Upper lobe of left lung (tissue), 6 donors: ENCODE data around the gene HPCAL1. TPM values are rescaled to one million over a fixed set of nuclear protein-coding genes. Genes with fewer than 3 reads are reported as not detected.

Experiments
- ATAC-seq, 2 donors: fragments of 200-7000 bp; cut with Tn5 transposase; one replicate each; pipeline ENCODE4 v1.9.1; 2022; ENCODE audit warnings: mild to moderate bottlenecking in 2 of 2, moderate library complexity in 2 of 2; ENCODE audit not compliant: low FRiP score in 2 of 2
- DNase-seq, 2 donors: peaks; one replicate each; pipeline ENCODE4 v3.0.0-alpha.2; 2019 to 2020
- H3K27ac ChIP-seq, 4 donors: fragments of 200-600 bp; sonication (generic); one replicate each; pipeline ENCODE4 v1.5.1; 2016 to 2019
- H3K27me3 ChIP-seq, 4 donors: fragments of 200-600 bp; sonication (generic); one replicate each; pipeline ENCODE4 v1.5.1; 2017 to 2019
- H3K36me3 ChIP-seq, 4 donors: fragments of 200-600 bp; sonication (generic); one replicate each; pipeline ENCODE4 v1.5.1; 2016 to 2019
- H3K4me1 ChIP-seq, 4 donors: fragments of 200-600 bp; sonication (generic); one replicate each; pipeline ENCODE4 v1.5.1; 2018 to 2019
- H3K4me3 ChIP-seq, 4 donors: fragments of 200-600 bp; sonication (generic); one replicate each; pipeline ENCODE4 v1.5.1; 2017 to 2019; ENCODE audit warnings: mild to moderate bottlenecking in 2 of 4, moderate library complexity in 1 of 4
- H3K9me3 ChIP-seq, 4 donors: fragments of 200-600 bp; sonication (generic); one replicate each; pipeline ENCODE4 v1.5.1; 2018 to 2019
- EP300 ChIP-seq, 4 donors: sonication (generic); formaldehyde crosslinking; IDR thresholded peaks; one replicate each; pipeline ENCODE4 v1.5.1; 2017; ENCODE audit warnings: antibody characterized with exemption in 4 of 4, control low read depth in 2 of 4
- POLR2A ChIP-seq, 4 donors: fragments of 450-650 bp; IDR thresholded peaks; one replicate each; pipeline ENCODE4 v1.5.1; 2016 to 2017; ENCODE audit warnings: antibody characterized with exemption in 4 of 4, mild to moderate bottlenecking in 2 of 4
- POLR2AphosphoS5 ChIP-seq, 2 donors: sonication (generic); formaldehyde crosslinking; IDR thresholded peaks; one replicate each; pipeline ENCODE4 v1.5.1; 2017; ENCODE audit warnings: antibody characterized with exemption in 2 of 2
- WGBS, 2 donors: methylation state at CpG; one replicate each; pipeline ENCODE4 v1.1.5; 2017 to 2018; 5-methylcytosine and 5-hydroxymethylcytosine counted together
- total RNA-seq, 6 donors: library from RNA; depleted of rRNA in 4 of 6; stranded (reverse); fragments of >200 nt in 4 of 6; gene quantifications; one replicate each; pipeline versions ENCODE4 v1.1.0 to v1.2.1, GENCODE V29; 2016 to 2021
- TF ChIP-seq, protein P1 (sequence below), 6 experiments: fragments of 450-650 bp in 4 of 6; fragments of 200-600 bp in 2 of 6; sonication (generic) in 2 of 6; IDR thresholded peaks; one replicate each; pipeline ENCODE4 v1.5.1; 2016 to 2019; ENCODE audit warnings: antibody characterized with exemption in 6 of 6
- donor health status: DM: no; HTN: no; CAD: no; lungs with moderate emphysema.
- donor health status: DM: no; HTN: yes; CAD: no; lungs with severe emphysema.

The HPCAL1 gene
- total RNA-seq, 6 donors from 2014 or later: 131 to 481 (median 261) TPM

DNA sequence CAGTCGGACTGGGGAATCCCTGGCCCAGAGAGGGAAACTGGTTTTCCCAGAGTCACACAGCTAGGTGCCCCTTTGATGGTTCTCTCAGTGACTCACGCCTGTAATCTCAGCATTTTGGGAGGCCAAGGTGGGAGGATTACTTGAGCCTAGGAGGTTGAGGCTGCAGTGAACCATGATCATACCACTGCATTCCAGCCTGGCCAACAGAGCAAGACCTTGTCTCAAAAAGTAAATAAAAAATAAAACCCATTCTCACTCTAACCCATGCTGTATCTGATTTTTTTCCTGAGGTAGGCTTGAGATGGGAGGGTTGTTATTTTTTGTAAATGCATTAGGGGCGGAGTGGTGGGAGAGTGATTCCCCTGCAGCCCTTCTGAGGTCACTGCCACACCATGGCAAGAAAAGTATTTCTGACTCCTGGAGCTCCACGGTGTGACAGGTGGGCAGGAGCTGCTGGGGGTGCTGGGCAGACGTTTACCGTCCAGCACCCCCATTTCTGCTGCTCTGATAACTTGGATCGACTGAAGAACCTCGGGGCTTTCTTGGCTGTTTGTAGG lies 60.3 kb downstream of the HPCAL1 start:
- WGBS, 2 donors: 79 to 90% methylated on average over 7 to 8 of the region's 8 CpGs
- no peak for TF ChIP-seq POLR2AphosphoS5 (IDR thresholded peaks at IDR 0.05)
- TF ChIP-seq, protein P1, sequence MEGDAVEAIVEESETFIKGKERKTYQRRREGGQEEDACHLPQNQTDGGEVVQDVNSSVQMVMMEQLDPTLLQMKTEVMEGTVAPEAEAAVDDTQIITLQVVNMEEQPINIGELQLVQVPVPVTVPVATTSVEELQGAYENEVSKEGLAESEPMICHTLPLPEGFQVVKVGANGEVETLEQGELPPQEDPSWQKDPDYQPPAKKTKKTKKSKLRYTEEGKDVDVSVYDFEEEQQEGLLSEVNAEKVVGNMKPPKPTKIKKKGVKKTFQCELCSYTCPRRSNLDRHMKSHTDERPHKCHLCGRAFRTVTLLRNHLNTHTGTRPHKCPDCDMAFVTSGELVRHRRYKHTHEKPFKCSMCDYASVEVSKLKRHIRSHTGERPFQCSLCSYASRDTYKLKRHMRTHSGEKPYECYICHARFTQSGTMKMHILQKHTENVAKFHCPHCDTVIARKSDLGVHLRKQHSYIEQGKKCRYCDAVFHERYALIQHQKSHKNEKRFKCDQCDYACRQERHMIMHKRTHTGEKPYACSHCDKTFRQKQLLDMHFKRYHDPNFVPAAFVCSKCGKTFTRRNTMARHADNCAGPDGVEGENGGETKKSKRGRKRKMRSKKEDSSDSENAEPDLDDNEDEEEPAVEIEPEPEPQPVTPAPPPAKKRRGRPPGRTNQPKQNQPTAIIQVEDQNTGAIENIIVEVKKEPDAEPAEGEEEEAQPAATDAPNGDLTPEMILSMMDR (IDR thresholded peaks at IDR 0.05): no peak
- TF ChIP-seq POLR2A (IDR thresholded peaks at IDR 0.05): no peak
- TF ChIP-seq EP300 (IDR thresholded peaks at IDR 0.05): no peak
- H3K27ac ChIP-seq: peak overlapping the region in 3 of 4 donors; percentile 4 to 69 (median 40)
- H3K4me1 ChIP-seq: peaks cover 30 to 58% (median 34%) of the 10 kb centered on the region in 4 donors
- no peak overlapping the region for H3K4me3 ChIP-seq
- DNase-seq (no peak), ATAC-seq (no peak)
- no peaks in the 10 kb centered on the region for H3K27me3 ChIP-seq
- peaks cover 0 to 11% (median 9%) of the 10 kb centered on the region in 4 donors for H3K36me3 ChIP-seq
- no peaks in the 10 kb centered on the region for H3K9me3 ChIP-seq

DNA sequence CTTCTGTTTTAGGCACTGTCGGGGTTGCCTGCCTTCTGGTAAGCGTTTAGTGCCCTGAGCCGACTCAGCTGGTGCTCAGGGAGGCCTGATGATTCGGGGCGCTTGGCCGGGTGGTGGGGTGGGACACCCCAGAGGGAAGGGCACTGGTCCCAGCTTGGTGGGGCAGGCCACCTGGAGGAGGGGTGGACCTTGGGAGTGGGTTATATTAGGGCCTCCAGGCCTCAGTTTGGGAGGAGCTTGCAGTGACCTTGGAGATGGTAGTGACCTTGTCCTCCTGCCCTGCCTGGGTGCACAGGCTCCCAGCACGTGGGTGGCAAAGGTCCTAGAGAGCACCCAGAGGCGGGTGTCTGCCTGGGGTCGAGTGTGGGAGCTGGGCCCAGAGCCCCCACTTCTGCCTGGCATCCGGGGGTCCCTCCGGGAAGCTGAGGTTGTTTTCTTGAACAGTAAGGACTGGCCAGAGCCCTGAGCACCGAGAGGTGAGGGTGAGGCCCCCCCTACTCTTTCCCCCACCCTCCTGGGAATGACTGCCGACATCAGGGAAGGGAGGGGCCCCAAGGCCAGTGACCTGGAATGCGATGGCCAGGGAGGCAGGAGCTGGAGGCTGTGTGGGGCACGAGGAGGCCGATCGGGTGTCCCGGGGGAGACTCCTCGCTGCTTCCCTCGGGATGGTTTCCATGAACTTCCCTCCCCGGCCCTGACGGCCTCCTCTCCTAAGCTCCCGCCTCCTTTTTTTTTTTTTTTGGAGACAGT lies 61.3 kb downstream of the HPCAL1 start:
- Histone ChIP-seq H3K27me3 (no peaks in the 10 kb centered on the region), H3K9me3 (no peaks in the 10 kb centered on the region), H3K36me3 (peaks cover 0 to 7% (median 5%) of the 10 kb centered on the region in 4 donors), H3K4me1 (peaks cover 40 to 61% (median 44%) of the 10 kb centered on the region in 4 donors), H3K27ac (peak overlapping the region; percentile 24 to 69 (median 35)), H3K4me3 (no peak overlapping the region)
- ATAC-seq (no peak), DNase-seq (no peak)
- TF ChIP-seq, protein P1 (IDR thresholded peaks at IDR 0.05): no peak
- TF ChIP-seq POLR2AphosphoS5 (IDR thresholded peaks at IDR 0.05) (no peak), EP300 (IDR thresholded peaks at IDR 0.05) (no peak), POLR2A (IDR thresholded peaks at IDR 0.05) (no peak)
- 86 to 89% methylated on average over 15 to 23 of the region's 23 CpGs for WGBS, 2 donors

DNA sequence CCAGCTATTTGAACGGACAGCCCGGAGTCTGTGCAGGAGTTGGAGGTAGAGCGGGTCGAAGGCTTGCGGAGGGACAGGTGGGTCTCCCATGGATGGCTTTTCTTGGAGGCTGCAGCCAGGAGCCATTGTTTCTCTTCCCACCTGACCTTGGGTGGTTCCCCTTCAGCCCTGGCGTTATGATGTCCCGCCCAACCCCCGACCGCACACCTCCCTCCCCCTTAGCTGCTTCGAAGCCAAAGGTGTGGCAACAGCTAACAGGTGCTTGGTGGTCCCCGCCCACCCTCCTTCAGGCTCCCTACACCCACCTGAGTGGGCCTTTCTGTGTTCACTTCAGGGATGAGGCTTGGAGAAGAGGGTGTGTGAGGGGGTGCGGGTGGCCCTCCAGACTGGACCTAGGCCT lies 62.7 kb downstream of the HPCAL1 start:
- ATAC-seq: no peak

DNA sequence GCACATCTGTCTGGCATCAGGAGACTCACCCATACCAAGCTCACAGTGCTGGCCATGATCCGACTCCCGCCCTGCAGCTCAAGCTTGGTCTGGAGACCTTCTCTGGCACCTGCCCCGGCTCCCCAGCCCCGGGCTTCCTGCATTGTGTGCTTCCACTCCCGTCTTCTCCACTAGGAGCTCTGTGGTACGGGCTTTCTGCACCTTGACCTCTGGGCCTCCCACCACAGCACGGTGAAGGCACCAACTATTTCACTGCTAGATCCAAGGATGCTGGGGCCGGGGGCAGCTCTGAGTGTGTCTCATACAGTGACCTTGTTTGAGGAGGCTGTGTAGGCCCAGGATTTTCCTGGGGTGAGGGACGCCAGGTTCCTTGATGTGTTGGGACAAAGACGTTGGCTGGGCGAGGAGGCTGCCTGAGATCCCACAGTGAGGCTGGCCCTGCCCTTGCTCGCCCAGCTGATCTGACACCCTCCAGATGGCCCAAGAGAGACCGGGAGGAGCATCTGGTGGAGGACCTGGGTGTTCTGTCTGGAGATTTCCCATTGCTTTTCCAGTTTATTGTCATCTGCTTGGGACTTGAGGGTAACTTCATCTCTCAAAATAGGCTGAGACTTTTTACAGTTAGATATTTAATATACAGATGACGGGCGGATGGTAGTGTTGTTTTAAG lies 64.0 kb downstream of the HPCAL1 start:
- Histone ChIP-seq H3K9me3 (no peaks in the 10 kb centered on the region), H3K27ac (peak overlapping the region in 3 of 4 donors; percentile 15 to 59 (median 57)), H3K4me1 (peaks cover 43 to 75% (median 53%) of the 10 kb centered on the region in 4 donors), H3K4me3 (no peak overlapping the region), H3K27me3 (no peaks in the 10 kb centered on the region), H3K36me3 (peaks cover 0 to 3% (median 0%) of the 10 kb centered on the region in 4 donors)
- no peak for ATAC-seq
- no peak for DNase-seq
- TF ChIP-seq EP300 (IDR thresholded peaks at IDR 0.05): no peak
- TF ChIP-seq, protein P1 (IDR thresholded peaks at IDR 0.05): no peak
- TF ChIP-seq POLR2A (IDR thresholded peaks at IDR 0.05): no peak
- no peak for TF ChIP-seq POLR2AphosphoS5 (IDR thresholded peaks at IDR 0.05)
- 88 to 91% methylated on average over 12 to 15 of the region's 15 CpGs for WGBS, 2 donors

More for the DNA sequence above, 62.7 kb downstream of the HPCAL1 start:
- Histone ChIP-seq H3K4me3 (no peak overlapping the region), H3K36me3 (peaks cover 0 to 3% (median 0%) of the 10 kb centered on the region in 4 donors), H3K27ac (peak overlapping the region in 2 of 4 donors; percentile 21 to 52), H3K9me3 (no peaks in the 10 kb centered on the region), H3K4me1 (peaks cover 49 to 74% (median 53%) of the 10 kb centered on the region in 4 donors), H3K27me3 (no peaks in the 10 kb centered on the region)
- WGBS, 2 donors: 90 to 100% methylated on average over 5 to 12 of the region's 12 CpGs
- TF ChIP-seq POLR2AphosphoS5 (IDR thresholded peaks at IDR 0.05) (no peak), EP300 (IDR thresholded peaks at IDR 0.05) (no peak), POLR2A (IDR thresholded peaks at IDR 0.05) (no peak)
- TF ChIP-seq, protein P1 (IDR thresholded peaks at IDR 0.05): no peak
- no peak for DNase-seq
